Vagina (tissue), 2 donors: ENCODE results near the gene CACNA2D1. TPM values are rescaled to one million over a fixed set of nuclear protein-coding genes. Genes with fewer than 3 reads are reported as not detected.

ENCODE experiments used
- DNase-seq, 2 donors: peaks; one replicate each; pipeline ENCODE4 v3.0.0-alpha.2; 2017; ENCODE audit errors: extremely low spot score in 2 of 2
- H3K27ac ChIP-seq: fragments of 200-600 bp; sonication (generic); one replicate; pipeline ENCODE4 v1.5.1; 2019
- H3K27me3 ChIP-seq: fragments of 200-600 bp; sonication (generic); one replicate; pipeline ENCODE4 v1.5.1; 2019
- H3K36me3 ChIP-seq, 2 donors: fragments of 200-600 bp; sonication (generic); one replicate each; pipeline ENCODE4 v1.5.1; 2017 to 2019
- H3K4me1 ChIP-seq: fragments of 200-600 bp; sonication (generic); one replicate; pipeline ENCODE4 v1.5.1; 2019
- H3K4me3 ChIP-seq, 2 donors: fragments of 200-600 bp; sonication (generic); 1 replicate in 1 of 2; 2 replicates in 1 of 2; pipeline ENCODE4 v1.5.1; 2016 to 2019
- H3K9me3 ChIP-seq: fragments of 200-600 bp; sonication (generic); one replicate; pipeline ENCODE4 v1.5.1; 2019
- POLR2A ChIP-seq, 2 donors: fragments of 450-650 bp; IDR thresholded peaks; one replicate each; pipeline ENCODE4 v1.6.1; 2017; ENCODE audit warnings: antibody characterized with exemption in 2 of 2, mild to moderate bottlenecking in 2 of 2, moderate library complexity in 2 of 2
- POLR2AphosphoS5 ChIP-seq, 2 donors: sonication (generic); formaldehyde crosslinking; IDR thresholded peaks; one replicate each; pipeline ENCODE4 v1.9.0; 2017; ENCODE audit warnings: antibody characterized with exemption in 2 of 2, mild to moderate bottlenecking in 2 of 2, low read depth in 1 of 2; ENCODE audit not compliant: insufficient read depth in 1 of 2
- intact Hi-C: fragments of 100-400 bp; cut with DNase I; formaldehyde crosslinking; loops from one replicate; pipeline ENCODE4 v1.15.1; 2023
- total RNA-seq: library from RNA; depleted of rRNA; stranded (reverse); fragments of >200 nt; gene quantifications from one replicate; pipeline ENCODE4 v1.2.3, GENCODE V29; 2016
- TF ChIP-seq, protein P1 (sequence below), 3 experiments: fragments of 450-650 bp in 2 of 3; fragments of 200-600 bp in 1 of 3; sonication (generic) in 1 of 3; IDR thresholded peaks; one replicate each; pipeline ENCODE4 v1.5.1; 2017 to 2019; ENCODE audit warnings: antibody characterized with exemption in 3 of 3, mild to moderate bottlenecking in 2 of 3, moderate library complexity in 2 of 3

The CACNA2D1 gene
- total RNA-seq, 1 donor from 2014 or later = 16.9 TPM

DNA sequence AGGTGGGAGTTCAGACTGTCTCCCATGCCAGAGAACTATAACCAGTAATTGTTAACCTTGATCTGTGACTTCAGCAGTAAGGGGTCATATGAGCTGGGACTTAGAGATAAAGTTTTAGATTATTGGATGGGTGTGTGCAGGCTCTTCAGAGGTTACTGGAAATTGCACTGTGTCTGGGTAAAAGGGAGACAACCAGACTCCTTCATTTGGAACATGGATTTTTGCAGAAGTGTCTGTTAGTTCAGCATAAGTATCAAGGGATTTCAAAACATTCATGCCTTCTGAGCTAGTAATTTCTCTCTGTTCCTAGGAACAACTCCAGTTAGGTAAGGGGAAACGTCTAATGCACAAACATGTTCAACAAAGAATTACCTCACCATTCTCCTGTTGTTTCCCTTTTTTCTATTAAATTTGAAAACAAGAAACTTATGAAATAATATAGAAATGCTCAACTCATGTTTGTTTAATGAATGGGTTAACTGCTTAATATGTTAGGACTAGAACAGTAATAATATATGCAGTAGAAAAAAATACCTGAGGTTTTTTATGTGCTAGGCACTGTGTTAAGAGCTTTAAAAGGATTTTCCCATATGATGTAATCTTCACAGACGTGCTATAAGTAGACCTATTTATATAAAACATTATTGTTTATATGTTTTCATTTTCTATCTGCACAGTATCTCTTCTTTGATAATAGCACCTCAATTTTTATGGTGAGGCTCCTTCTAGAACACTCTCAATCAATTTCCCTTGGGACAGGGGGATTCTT lies 233.0 kb downstream of the CACNA2D1 start:
- Histone ChIP-seq H3K36me3 (no peaks in the 10 kb centered on the region), H3K27ac (no peak overlapping the region), H3K9me3 (no peaks in the 10 kb centered on the region), H3K27me3 (no peaks in the 10 kb centered on the region), H3K4me3 (no peak overlapping the region), H3K4me1 (no peaks in the 10 kb centered on the region)
- TF ChIP-seq, protein P1, sequence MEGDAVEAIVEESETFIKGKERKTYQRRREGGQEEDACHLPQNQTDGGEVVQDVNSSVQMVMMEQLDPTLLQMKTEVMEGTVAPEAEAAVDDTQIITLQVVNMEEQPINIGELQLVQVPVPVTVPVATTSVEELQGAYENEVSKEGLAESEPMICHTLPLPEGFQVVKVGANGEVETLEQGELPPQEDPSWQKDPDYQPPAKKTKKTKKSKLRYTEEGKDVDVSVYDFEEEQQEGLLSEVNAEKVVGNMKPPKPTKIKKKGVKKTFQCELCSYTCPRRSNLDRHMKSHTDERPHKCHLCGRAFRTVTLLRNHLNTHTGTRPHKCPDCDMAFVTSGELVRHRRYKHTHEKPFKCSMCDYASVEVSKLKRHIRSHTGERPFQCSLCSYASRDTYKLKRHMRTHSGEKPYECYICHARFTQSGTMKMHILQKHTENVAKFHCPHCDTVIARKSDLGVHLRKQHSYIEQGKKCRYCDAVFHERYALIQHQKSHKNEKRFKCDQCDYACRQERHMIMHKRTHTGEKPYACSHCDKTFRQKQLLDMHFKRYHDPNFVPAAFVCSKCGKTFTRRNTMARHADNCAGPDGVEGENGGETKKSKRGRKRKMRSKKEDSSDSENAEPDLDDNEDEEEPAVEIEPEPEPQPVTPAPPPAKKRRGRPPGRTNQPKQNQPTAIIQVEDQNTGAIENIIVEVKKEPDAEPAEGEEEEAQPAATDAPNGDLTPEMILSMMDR (IDR thresholded peaks at IDR 0.05) = no peak
- TF ChIP-seq POLR2AphosphoS5 (IDR thresholded peaks at IDR 0.05; ENCODE audit: insufficient read depth in 1 of 2, low read depth in 1 of 2) (no peak), POLR2A (IDR thresholded peaks at IDR 0.05) (no peak)
- intact Hi-C loops = no loop called here
- DNase-seq = no peak

DNA sequence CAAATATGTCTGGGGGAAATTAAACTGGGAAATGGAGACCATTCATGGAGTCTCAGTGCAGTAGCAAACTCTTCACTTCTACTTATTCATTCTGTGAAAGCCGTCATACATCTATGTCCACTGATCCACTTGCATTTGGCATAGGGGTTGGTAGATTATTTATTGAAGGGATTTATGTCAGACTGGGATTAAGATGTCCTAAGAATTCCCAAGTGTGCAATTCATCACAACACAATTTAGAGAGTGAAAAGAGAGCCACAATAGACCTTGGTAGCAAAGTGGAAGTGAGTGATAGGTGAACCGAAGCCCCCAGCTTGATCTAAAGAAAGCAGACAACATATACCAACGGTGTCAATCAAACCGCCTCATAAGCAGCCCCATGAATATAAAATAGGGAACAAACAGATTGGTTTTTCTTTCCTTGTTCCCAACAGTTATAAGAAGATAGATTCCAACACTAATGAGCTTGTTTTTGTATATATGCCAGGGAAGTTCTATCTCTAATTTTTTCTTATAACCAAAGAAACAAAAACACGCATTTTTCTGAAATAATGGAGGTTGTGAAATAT lies 234.3 kb downstream of the CACNA2D1 start:
- TF ChIP-seq, protein P1 (IDR thresholded peaks at IDR 0.05) = no peak
- no peak for TF ChIP-seq POLR2A (IDR thresholded peaks at IDR 0.05)
- TF ChIP-seq POLR2AphosphoS5 (IDR thresholded peaks at IDR 0.05; ENCODE audit: insufficient read depth in 1 of 2, low read depth in 1 of 2) = no peak
- Histone ChIP-seq H3K9me3 (no peaks in the 10 kb centered on the region), H3K36me3 (no peaks in the 10 kb centered on the region), H3K27me3 (no peaks in the 10 kb centered on the region), H3K27ac (no peak overlapping the region), H3K4me1 (no peaks in the 10 kb centered on the region), H3K4me3 (no peak overlapping the region)
- intact Hi-C loops = no loop called here
- DNase-seq = no peak

DNA sequence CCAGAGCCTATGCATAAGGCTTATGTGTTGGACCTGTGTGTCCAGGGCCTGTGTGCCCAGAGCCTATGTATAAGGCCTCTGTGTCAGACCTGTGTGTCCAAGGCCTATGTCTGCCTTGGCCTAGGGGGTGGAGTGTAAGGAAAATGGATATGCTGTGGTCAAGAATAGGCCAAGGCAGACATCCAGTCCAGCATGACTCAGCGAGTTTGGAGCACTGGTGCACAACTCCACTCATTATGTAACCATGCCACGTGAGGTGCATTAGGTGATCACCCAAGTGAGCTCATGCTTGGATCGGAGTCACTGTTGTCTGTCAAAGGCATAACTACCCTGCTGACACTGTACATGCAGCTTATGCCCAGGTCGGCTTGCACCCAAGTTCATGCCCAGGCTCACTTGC lies 238.9 kb downstream of the CACNA2D1 start:
- intact Hi-C loops = no loop called here
- no peaks in the 10 kb centered on the region for H3K4me1 ChIP-seq
- H3K4me3 ChIP-seq = no peak overlapping the region
- H3K36me3 ChIP-seq = no peaks in the 10 kb centered on the region
- no peaks in the 10 kb centered on the region for H3K27me3 ChIP-seq
- DNase-seq = no peak
- H3K9me3 ChIP-seq = no peaks in the 10 kb centered on the region
- TF ChIP-seq POLR2AphosphoS5 (IDR thresholded peaks at IDR 0.05; ENCODE audit: insufficient read depth in 1 of 2, low read depth in 1 of 2) (no peak), POLR2A (IDR thresholded peaks at IDR 0.05) (no peak)
- TF ChIP-seq, protein P1 (IDR thresholded peaks at IDR 0.05) = no peak
- no peak overlapping the region for H3K27ac ChIP-seq

DNA sequence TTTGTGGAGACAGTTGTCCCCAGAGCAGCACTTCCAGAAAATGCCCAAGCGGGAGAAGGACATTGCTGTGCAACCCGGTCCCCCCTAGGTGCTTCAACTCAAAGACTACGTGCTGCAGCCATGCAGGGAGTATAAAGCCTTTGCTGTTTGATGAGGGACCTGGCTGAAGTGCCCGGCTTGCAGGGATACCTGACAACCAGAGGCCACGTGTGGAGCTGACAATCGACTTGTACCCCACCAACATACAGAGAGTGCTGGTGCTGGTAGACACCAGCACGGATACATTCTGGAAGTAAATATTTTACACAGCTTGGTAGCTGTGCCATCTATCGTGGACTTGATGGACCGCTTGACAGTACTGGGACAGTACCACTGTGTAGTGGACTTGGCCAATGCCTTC lies 240.6 kb downstream of the CACNA2D1 start:
- TF ChIP-seq POLR2AphosphoS5 (IDR thresholded peaks at IDR 0.05; ENCODE audit: insufficient read depth in 1 of 2, low read depth in 1 of 2) (no peak), POLR2A (IDR thresholded peaks at IDR 0.05) (no peak)
- TF ChIP-seq, protein P1 (IDR thresholded peaks at IDR 0.05) = no peak
- no peaks in the 10 kb centered on the region for H3K36me3 ChIP-seq

DNA sequence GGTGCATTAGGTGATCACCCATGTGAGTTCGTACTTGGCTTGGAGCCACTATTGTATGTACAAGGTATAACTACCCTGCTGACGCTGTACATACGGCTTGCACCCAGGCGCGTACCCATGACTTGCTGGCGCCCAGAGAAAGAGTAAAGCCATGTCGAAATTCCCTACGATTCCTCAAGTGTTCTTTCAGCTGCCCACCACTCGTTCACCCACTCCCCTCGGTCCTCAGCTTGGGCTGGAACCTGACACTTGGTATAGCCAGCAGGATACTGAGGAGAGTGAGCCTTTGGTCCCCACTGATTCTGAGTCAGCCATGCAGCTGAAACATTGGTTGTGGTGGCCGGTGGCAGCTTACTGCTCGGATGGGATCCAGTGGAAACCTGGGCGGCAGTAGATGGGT lies 241.5 kb downstream of the CACNA2D1 start:
- Histone ChIP-seq H3K27ac (no peak overlapping the region), H3K9me3 (no peaks in the 10 kb centered on the region), H3K36me3 (no peaks in the 10 kb centered on the region), H3K4me1 (no peaks in the 10 kb centered on the region), H3K27me3 (no peaks in the 10 kb centered on the region), H3K4me3 (no peak overlapping the region)
- DNase-seq = no peak
- TF ChIP-seq, protein P1 (IDR thresholded peaks at IDR 0.05) = no peak
- TF ChIP-seq POLR2AphosphoS5 (IDR thresholded peaks at IDR 0.05; ENCODE audit: insufficient read depth in 1 of 2, low read depth in 1 of 2) (no peak), POLR2A (IDR thresholded peaks at IDR 0.05) (no peak)
- intact Hi-C loops = no loop called here

More for the DNA sequence above, 240.6 kb downstream of the CACNA2D1 start:
- no peak for DNase-seq
- intact Hi-C loops = no loop called here
- H3K4me1 ChIP-seq = no peaks in the 10 kb centered on the region
- no peaks in the 10 kb centered on the region for H3K27me3 ChIP-seq
- no peak overlapping the region for H3K27ac ChIP-seq
- no peak overlapping the region for H3K4me3 ChIP-seq
- no peaks in the 10 kb centered on the region for H3K9me3 ChIP-seq
